GM21529 (cell line): Measurements from ENCODE around the gene DGKD.
"Not testable (repeated sequence)": the region's sequence is repeated elsewhere in the genome, so short reads cannot be mapped to it uniquely, and the experiment has no call there.

Source experiments
- ATAC-seq: cut with Tn5 transposase; IDR thresholded peaks from one replicate; pipeline ENCODE4 v1.9.1; 2021; ENCODE audit not compliant: unreplicated experiment

DGKD gene

DNA sequence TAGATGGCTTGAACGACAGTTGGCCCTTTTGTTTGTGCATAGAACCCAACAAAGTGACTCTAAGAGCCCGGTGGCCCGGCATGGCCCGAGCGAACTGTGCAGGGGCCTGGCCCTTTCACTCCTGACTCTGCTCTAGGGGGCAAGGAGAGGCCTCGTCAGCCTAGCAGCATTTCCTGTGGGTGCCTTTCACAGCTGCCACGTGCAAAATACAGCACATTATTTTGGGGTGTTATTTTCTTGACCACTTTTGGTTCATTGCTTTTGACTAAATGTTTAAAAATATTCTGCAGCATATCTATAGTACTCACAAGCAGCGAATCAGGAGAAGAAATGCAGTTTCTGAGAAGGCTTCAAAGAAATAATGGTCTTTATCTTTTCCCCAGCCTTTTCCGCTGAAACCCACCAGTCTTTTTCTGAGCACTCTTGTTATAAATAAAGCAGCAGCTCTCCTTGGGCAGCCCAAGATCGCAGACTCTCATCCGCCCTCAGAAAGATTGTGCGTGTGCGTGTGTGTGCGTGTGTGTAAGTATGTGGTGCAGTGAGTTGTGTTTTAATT is 31.3 kb downstream of the DGKD start:
- peak; percentile 66 for ATAC-seq

DNA sequence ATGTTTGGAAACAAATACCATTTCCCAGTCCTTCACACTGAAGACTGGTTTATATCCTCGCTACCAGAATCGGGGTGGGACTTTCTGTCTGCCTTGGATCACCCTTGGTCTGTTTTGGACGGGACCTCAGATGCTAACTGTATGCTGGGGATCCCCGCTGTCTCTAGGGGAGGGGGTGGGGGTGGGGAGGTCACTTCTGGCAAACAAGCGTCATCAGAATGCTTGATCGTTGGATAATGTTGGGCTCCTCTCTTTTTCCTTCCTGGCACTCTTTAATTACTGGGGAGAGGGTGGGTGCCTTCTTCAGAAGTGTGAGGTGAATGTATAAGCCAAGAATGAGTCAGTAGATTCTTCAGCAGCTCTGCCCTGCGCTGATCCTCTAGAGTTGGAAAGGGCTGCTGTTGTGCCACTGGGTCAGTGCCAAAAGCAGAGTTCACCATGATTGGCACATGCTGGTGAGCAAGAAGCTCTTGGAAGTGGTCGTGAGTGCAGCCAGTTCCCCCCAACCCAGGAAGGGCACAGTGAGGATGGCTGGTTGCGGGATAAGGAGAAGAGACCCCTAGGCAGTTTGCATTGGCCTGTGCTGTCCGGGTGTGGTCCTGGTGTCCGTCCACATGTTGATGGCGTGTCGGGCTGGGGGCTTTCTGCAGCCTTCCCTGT is 32.2 kb downstream of the DGKD start:
- no peak for ATAC-seq

DNA sequence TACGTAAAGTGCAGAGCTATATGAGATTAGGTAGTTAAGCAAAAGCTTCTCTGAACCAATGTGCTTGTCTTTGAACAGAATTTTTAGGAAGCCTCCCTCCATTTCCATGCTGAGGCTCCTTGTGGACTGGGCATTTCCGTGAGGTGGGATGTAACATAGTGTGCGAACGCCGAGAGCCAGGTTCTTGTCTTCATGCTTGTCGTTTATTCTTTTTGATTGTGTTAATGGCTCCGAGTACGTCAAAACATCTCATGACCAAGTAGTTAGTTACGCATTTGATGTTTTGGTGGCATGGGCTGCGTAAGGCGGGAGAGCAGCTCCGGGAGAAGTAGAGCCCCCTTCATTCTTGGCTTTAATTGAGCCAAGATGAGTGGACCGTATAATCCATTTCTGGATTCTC is 32.9 kb downstream of the DGKD start:
- ATAC-seq: no peak

DNA sequence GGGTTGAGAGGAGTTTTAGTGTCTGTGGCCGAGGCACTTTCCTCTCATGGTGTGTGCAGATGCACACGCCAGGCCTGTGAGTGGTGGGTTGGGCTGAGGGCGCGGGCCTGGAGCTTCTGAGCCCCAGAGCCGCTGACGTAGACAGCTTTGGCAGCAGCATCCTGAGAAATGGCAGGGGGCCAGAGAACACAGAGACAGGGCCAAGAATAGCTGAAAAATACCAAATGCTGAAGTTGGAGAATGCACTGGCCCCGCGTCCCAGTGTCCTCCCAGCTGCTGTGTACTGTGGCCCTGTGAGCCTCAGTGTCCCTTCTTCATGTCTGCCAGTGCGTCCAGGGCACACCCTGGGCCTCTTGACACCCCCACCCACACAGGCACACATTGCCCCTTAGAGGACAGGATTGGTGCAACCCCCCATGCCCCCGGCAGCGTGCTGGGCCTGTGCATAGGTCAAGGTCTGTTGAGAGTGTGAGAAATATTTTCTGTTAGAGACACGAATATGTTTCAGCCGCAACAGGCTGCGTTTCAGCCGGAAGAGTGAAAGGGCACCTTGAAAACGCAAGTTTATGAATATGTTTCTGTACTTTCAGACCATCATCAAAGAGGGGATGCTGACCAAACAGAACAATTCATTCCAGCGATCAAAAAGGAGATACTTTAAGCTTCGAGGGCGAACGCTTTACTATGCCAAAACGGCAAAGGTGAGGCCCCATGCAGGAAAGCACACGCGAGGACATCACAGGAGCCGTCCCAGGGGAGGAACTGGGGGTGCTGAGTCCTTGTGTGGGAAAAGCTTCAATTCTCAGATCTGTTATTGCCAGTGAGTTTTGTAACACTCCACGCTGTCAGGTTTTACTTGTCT is 33.6 kb downstream of the DGKD start:
- ATAC-seq: no peak

DNA sequence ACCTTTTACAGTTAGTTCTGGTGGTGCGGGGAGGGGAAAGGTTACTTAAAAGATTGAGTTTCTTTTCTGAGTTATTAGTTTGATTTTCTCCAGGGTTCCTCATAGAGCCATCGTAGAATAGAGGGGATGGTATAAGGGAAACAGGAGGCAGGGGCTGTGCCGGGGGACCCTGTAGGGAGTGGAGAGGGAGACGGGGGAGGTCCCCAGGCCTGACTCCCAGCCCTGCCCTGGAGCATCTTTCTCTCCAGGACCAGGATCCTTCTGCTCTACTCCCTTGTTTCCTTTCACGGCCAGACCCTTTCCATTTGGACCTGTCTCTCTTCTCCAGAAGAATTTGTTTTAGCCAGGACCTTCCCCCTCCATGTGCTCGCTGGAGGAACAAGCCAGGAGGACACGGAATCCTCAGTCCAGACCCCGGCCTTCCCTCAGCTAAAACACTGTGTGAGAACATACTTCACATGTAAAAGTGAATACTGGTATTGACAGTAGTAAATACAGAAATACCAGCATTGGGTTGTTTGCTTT is 35.4 kb downstream of the DGKD start:
- ATAC-seq: no peak

DNA sequence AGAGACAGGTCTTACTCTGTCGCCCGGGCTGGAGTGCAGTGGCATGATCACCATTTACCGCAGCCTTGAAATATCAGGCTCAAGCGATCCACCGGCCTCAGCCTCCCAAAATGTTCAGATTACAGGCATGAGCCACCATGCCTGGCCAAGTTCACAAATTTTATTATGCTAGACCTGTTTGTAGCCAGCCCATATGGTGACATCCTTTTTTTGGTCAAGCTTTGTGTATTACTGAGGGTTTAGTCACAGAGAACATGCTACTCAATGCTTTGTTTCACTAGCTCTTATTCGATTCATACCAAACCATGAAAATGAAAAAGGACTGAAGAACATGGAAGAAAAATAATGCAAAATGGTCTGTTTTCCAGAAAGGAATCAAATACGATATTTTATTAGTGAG is 41.4 kb downstream of the DGKD start:
- no peak for ATAC-seq

DNA sequence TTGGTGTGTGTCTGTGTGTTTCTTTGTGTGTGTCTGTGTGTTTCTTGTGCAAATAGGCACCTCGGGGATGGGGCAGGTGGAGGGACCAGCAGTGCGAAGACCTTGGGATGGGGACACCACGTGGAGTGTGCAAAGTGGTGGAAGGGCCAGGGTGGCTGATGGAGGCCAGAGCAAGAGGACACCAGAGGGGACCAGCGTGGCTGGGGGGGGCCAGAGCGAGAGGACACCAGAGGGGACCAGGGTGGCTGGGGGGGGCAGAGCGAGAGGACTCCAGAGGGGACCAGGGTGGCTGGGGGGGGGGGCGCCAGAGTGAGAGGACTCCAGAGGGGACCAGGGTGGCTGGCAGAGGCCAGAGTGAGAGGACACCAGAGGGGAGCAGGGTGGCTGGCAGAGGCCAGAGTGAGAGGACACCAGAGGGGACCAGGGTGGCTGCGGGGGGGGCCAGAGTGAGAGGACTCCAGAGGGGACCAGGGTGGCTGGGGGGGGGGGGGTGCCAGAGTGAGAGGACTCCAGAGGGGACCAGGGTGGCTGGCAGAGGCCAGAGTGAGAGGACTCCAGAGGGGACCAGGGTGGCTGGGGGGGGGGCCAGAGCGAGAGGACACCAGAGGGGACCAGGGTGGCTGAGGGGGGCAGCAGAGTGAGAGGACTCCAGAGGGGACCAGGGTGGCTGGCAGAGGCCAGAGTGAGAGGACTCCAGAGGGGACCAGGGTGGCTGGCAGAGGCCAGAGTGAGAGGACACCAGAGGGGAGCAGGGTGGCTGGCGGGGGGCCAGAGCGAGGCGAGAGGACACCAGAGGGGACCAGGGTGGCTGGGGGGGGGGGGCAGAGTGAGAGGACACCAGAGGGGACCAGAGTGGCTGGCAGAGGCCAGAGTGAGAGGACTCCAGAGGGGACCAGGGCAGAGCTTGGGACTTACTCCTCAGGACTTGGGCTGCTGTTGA is 42.7 kb downstream of the DGKD start:
- ATAC-seq: not testable (repeated sequence)

DNA sequence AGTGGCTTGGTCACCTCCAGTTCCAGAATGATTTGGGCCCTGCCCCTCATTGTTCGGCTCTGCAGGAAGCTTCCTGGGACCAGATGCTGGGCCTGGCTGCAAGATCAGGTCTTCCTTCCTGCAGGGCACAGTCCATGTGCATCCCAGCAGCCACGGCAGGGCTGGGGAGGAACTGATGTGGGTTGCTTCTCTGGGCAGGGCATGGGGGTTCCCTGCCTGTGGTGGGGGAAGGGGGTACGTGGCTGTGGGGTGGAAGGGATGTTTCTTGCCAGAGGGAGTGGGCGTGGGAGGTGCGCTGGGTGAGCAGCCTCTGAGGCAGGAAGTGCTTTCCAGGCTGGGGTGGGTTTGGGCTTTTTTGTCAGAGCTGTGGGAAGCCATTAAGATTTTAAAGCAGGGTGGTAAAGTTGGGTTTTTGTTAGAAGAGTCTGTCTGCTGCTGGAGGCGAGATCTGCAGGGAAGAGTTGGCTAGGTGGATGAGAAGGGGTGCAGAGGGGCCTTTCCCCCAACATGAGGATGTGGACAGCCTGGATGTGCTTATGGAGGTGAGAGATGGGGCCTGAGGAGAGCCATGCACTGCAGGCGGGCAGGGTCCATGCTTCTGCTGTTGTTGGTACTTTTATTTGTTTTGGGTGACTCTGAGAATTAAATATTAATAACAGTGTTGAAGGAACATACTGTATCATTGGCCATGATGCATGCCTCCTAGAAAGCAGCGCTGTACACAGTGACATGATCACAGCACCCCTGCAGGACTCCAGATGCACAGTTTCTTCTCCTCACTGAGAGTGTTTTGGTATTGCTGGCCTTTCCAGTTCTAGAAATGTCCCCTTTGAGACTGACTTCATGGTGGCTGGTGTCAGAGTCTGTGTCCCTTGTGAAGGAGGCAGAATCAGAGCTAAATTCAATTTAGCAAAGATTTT is 45.3 kb downstream of the DGKD start:
- ATAC-seq: no peak

DNA sequence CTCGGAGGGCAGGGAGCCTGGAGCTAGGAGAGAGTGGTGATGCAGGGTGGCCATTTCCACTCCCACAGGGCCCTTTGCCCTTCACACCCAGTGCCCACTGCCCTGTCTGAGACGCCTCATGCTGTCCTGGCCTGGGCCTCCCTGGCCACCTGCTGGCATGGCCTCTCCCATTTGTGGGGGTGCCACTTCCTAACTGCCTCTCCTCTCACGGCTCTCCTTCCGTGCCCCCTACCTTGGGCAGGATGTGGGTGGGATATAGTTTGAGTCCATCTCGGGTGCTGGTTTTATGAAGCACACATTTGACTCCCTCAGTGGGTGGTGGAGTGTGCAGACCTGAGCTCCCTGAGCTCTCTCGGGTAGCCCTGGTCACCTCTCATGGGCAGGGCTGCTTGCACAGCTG is 46.0 kb downstream of the DGKD start:
- ATAC-seq: no peak

DNA sequence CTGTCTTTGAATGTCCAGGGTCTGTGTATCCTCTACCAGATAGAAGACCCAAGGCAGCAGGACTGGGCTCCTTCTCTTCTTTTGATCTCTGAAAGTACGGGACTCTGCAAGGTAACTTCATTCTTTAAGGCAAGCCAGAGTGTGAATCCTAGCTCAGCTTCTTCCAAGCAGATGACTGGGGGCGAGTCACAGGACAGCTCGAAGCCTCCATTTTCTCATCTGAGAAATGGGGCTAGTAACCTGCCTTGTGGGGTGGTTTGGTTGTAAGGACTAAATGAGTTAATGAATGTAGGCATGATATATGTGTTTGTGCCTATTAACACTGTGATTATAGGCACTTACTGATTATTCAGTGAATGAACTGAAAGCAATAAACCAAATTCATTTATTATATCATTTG is 46.7 kb downstream of the DGKD start:
- ATAC-seq: no peak

DNA sequence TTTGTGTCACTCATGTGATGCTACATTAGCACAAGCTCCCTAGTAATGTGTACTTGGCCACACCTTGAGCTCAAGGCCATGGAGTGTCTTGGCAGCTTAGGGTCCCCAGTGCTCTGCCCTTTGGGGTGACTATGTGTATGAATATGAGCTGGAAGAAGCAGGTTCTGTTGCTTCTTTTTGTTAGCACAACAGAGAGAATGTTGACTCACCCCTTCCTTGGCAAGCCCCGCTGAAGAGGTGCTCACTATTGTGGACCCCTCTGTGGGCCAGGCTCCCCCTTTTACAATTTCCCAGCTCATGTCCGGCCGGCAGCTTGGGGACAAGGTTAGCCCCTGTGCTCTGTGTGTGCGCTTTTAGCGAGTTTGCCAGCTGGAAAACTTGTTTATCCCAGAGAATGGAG is 48.1 kb downstream of the DGKD start:
- no peak for ATAC-seq

DNA sequence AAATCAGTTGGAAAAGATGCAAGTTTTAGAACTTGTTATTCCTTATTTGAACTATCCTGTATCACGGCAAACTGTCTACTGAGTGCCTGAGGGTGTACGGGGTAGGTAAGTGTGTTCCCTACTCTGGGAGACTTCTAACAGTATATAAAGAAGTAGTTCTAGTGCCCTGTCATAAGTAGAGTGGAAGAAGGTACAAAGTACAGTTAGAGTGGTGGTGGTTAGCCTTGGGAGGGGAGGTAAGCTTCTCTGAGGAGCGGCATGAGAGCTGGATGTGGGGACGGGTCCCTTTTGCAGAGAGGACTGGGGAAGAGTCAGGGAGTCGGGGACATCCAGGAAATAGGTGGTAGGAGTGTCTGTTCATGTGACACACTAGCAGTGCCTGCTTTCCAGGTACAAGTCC is 48.5 kb downstream of the DGKD start:
- ATAC-seq: no peak

DNA sequence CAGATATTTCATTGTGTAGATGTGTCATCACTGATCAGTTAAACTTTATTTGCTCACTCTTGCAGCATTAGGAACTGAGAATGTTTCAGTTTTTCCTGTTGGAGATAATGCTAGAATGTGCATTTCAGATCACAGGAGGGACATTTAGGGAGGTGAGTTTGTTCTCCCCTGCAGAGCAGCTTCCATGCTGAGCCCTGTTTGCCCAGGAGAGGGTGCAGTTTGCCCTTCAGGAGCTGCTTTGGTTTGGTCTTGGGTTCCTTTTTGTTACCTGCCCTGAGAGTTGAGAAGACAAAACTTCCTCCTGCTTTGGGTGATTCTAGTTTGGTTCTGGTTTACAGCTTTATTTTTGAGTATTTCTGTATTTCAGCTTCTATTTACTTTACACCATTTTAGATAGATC is 49.9 kb downstream of the DGKD start:
- peak; percentile 62 for ATAC-seq

DNA sequence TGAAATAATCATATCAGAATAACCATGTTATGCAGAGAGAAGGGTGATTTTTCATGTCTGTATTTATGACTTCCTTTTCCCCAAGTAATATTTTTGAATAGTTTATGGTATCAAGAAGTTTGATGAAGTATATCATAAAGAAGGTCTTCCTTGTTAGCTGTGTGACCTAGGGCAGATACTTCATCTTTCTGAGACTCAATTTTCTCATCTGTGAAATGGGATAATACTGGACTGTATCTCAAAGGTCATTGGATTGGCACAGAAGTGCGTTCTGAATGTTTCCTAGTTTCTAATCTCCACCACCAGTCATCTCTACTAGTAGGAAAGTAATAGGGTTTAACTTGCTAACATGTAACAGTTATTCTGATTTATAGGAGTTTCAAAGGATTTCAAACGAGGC is 52.6 kb downstream of the DGKD start:
- ATAC-seq: no peak

DNA sequence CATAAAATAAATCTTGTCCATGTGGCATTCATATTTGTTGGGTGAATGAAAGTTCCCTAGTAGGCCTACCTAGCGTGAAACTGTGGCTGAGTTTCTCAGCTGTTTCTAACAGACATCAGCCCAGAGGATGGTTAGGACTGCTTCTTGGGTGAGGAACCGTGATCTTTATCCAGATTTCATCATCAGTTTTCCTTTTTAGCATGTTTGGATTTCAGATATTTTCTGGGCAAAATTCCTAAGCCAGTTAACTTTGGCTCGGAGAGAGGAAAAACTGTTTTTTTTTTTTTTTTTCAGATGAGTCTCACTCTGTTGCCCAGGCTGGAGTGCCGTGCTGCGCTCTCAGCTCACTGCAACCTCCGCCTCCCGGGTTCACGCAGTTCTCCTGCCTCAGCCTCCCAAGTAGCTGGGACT is 53.5 kb downstream of the DGKD start:
- ATAC-seq: no peak

DNA sequence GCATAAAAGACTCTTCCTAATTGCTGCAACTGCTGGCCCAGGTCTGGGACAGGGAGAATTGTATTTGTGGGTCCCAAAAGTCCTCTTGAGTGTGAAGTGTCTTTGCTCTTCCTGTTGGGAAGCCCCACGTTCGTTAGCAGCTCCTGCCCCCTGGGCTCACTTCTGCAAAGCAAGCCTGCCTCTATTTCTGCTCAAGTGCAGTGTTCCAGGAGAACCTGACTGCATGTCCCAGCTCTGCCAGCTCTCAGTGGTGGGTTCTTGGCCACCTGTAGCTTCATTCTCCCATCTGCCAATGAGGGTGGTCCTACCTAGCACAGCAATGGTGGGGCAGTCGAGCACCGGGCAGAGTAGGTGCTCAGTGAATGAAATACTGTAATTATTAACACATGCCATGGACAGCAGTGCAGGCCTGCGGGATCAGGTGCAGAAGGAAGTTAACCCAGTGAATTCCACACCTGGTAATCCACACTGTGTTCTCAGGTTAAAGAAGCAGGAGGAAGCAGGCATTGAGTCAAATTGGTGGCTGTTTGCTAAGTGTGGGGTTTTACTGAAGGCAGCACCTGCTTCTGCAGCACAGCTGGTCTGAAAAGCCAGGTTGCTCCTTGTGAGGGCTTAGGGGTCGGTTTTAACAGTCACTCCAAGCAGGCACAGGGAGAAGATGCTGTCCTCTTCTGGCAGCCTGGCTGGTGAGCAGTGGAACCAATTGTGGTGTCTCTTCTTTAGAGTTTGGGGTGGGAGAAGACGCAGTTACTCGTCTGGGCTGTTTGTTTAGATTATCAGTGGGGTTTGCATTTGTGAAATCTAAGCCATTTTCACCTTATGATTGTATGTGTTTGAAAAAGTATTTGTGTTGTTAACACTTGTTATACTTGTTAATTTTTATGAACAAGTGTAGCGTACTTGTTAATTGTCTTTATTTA is 54.3 kb downstream of the DGKD start:
- no peak for ATAC-seq

DNA sequence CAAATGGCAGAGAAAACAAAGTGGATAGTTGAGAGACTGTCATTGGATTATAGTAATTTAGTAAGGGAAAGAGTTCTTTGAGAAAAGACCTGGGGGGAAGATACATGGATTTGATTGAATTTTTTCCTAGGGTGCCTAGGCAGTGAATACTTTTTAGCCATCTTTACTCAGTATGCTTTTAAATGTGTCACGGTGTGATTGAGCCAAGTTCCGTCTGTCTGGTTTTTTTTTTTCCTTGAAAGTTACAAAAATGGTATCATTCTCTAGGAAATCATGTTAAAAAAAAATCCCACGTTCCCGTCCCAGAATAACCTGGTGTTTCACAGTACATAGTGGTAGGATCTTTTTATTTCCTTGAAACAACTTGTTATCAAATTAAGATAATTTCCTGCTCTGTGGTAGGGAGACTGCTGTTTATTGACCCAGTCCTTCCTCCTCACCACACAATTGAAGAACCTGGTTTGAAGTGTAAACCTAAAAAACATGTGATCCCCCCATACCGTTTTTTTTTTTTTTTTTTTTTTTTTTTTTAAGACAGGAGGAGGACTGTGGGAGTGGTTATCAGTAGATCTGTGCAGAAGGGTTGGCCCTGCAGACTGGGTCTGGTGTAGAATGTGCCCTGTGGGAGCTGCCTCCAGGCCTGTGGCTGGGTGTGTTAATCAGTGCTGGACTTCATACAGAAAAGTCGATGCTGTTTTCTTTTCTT is 55.1 kb downstream of the DGKD start:
- ATAC-seq: no peak

DNA sequence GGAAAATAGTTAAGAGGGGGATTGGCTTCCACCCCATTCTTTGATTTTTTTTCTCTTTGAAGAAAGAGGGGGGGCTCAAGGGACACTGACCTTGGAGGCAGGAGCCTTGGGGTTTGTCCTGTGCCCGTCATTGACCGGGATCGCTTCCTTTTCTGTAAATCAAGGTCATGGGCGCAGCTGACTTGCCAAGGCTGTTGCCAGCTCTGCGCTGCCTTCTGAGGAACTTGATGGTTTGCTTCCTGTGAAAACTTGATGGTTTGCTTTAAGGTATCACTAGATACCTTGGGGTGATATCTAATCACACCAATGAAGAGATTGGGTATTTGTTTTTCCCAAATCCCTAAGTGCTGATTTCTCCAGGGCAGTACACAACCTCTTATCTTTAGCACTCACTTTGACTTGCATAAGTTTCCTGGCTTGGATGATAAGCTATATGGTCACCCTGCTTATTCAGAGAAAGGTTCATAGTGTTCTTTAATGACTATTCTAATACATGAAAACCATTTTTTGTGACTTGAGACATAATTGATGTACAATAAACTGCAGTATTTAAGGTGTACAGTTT is 56.0 kb downstream of the DGKD start:
- no peak for ATAC-seq
